Cardiac muscle cell (in vitro differentiated cells and primary cell): ENCODE data around the gene STYK1. TPM values are rescaled to one million over a fixed set of nuclear protein-coding genes. Genes with fewer than 3 reads are reported as not detected.

Experiments
- DNase-seq, 2 donors: peaks; one replicate each; pipeline versions ENCODE4 v3.0.0 to v3.0.0-alpha.2; 2010 to 2017; ENCODE audit warnings: low read depth in 1 of 2, low spot score in 1 of 2
- H3K27ac ChIP-seq: fragments of 200-600 bp; sonication (generic); 2 replicates; pipeline ENCODE4 v1.5.1; 2016
- H3K27me3 ChIP-seq: fragments of 200-600 bp; sonication (generic); 2 replicates; pipeline ENCODE4 v1.6.0; 2016; ENCODE audit warnings: control low read depth
- H3K36me3 ChIP-seq: fragments of 200-600 bp; sonication (generic); 2 replicates; pipeline ENCODE4 v1.5.1; 2016; ENCODE audit warnings: control low read depth
- H3K4me1 ChIP-seq: fragments of 200-600 bp; sonication (generic); 2 replicates; pipeline ENCODE4 v1.8.1; 2017; ENCODE audit warnings: low read depth, mild to moderate bottlenecking, mixed run types
- H3K4me3 ChIP-seq: fragments of 200-600 bp; sonication (generic); 2 replicates; pipeline ENCODE4 v1.5.1; 2016; ENCODE audit warnings: mild to moderate bottlenecking
- H3K9me3 ChIP-seq: fragments of 200-600 bp; sonication (generic); 2 replicates; pipeline ENCODE4 v1.5.1; 2017; ENCODE audit warnings: low read depth, mild to moderate bottlenecking, control low read depth
- CTCF ChIP-seq: IDR thresholded peaks from 2 replicates; pipeline ENCODE4 v1.5.1; 2012; ENCODE audit warnings: low read depth, mild to moderate bottlenecking, low read length
- polyA plus RNA-seq: library from polyadenylated mRNA; unstranded; fragments of >200 nt; fragmentation: Nextera tagmentation; extraction: Ambion mirVana; gene quantifications from 2 replicates; pipeline ENCODE4 v1.2.1, GENCODE V29; 2016
- total RNA-seq: library from RNA; depleted of rRNA; stranded (reverse); fragments of >200 nt; gene quantifications from 2 replicates; pipeline ENCODE4 v1.2.3, GENCODE V29; 2016

STYK1 gene, protein sequence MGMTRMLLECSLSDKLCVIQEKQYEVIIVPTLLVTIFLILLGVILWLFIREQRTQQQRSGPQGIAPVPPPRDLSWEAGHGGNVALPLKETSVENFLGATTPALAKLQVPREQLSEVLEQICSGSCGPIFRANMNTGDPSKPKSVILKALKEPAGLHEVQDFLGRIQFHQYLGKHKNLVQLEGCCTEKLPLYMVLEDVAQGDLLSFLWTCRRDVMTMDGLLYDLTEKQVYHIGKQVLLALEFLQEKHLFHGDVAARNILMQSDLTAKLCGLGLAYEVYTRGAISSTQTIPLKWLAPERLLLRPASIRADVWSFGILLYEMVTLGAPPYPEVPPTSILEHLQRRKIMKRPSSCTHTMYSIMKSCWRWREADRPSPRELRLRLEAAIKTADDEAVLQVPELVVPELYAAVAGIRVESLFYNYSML
- total RNA-seq = 0.21 and 0.74 TPM in 2 replicates
- polyA plus RNA-seq = 0.65 and 2.3 TPM in 2 replicates

DNA sequence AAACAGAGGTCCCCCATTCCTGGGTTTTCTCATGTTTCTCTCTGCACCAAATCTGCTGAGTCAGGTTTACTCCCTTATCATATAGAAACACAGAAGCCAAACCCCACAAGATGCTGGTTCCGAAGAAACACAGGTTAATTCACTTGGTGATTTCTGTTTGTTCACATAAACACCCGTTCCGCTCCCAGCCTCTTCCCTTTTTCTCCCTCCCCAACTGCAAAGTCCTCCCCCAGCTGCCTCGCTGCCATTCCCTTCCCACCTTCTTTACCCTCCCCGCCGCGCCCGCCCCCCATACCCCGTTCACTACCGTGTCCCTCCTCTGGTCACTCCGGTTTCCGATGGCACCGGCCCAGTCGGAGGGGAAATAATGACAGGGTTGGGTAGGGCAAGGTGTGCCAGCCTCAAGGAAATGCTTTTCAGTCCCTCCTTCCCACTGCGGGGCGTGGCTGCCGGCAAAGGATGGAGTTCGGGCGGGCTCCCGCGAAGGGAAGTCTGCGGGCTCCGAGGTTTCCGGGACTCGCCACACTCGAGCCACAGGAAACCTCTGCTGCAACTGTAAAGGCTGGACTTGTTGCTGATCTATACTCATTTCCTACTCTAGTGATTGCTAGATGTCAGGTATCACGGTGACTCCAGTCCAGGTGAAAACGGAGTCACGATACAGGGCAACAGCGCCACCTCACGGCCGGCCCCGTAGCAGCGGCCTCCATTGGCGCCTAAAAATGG is at the start of gene STYK1:
TSS of gene STYK1 (minus strand) at position 394 of the 726 bp plus-strand sequence. CDS start 39,434 bp downstream, outside the sequence.
- H3K9me3 ChIP-seq = no peaks in the 10 kb centered on the region
- H3K4me3 ChIP-seq = peak within 1 kb of the TSS; percentile 35
- no peaks in the 10 kb centered on the region for H3K4me1 ChIP-seq
- H3K36me3 ChIP-seq = no peaks in the 10 kb centered on the region
- peaks cover 21% of the 10 kb centered on the region for H3K27me3 ChIP-seq
- DNase-seq = peak; percentile 33 to 52
- peak; percentile 94 for TF ChIP-seq CTCF
- H3K27ac ChIP-seq = no peak within 1 kb of the TSS

GRCh38 chr12:10722905-10723746 is 49.3 kb upstream of the STYK1 start, which contains the start of gene YBX3:
YBX3 (minus strand) TSS chr12:10723323; CDS start chr12:10723111, 212 bp downstream.
- no peaks in the 10 kb centered on the region for H3K36me3 ChIP-seq
- peak; percentile 90 to 93 for DNase-seq
- no peaks in the 10 kb centered on the region for H3K9me3 ChIP-seq
- TF ChIP-seq CTCF = no peak
- H3K4me1 ChIP-seq = peaks cover 27% of the 10 kb centered on the region
- peak within 1 kb of the TSS; percentile 89 for H3K27ac ChIP-seq
- H3K4me3 ChIP-seq = peak within 1 kb of the TSS; percentile 94
- H3K27me3 ChIP-seq = peaks cover 8% of the 10 kb centered on the region

- peaks cover 4% of the 10 kb centered on the region for H3K27me3 ChIP-seq
- H3K9me3 ChIP-seq = no peaks in the 10 kb centered on the region
- TF ChIP-seq CTCF = peak; percentile 20
- peak overlapping the region; percentile 94 for H3K4me3 ChIP-seq
- no peaks in the 10 kb centered on the region for H3K36me3 ChIP-seq
- H3K27ac ChIP-seq = peak overlapping the region; percentile 89
- peak; percentile 57 to 70 for DNase-seq
- peaks cover 33% of the 10 kb centered on the region for H3K4me1 ChIP-seq
Measured at GRCh38 chr12:10722502-10722904, 48.7 kb upstream of the STYK1 start.

- Histone ChIP-seq H3K36me3 (no peaks in the 10 kb centered on the region), H3K27me3 (peaks cover 4% of the 10 kb centered on the region), H3K4me3 (peak overlapping the region; percentile 94), H3K4me1 (peaks cover 38% of the 10 kb centered on the region), H3K27ac (peak overlapping the region; percentile 89), H3K9me3 (no peaks in the 10 kb centered on the region)
- peak; percentile 71 to 98 for DNase-seq
- no peak for TF ChIP-seq CTCF
Measured at GRCh38 chr12:10721651-10722501, 48.0 kb upstream of the STYK1 start.
